Erythroblast (primary cell): ENCODE measurements around the gene POLRMT.

Experiments
- GATA1 ChIP-seq: IDR thresholded peaks from 2 replicates; pipeline ENCODE4 v1.6.1; 2011; ENCODE audit warnings: low read depth, mild to moderate bottlenecking, control low read depth, low read length, moderate library complexity
- POLR2A ChIP-seq: IDR thresholded peaks from 2 replicates; pipeline ENCODE4 v1.6.1; 2011; ENCODE audit warnings: mild to moderate bottlenecking, low read length

DNA sequence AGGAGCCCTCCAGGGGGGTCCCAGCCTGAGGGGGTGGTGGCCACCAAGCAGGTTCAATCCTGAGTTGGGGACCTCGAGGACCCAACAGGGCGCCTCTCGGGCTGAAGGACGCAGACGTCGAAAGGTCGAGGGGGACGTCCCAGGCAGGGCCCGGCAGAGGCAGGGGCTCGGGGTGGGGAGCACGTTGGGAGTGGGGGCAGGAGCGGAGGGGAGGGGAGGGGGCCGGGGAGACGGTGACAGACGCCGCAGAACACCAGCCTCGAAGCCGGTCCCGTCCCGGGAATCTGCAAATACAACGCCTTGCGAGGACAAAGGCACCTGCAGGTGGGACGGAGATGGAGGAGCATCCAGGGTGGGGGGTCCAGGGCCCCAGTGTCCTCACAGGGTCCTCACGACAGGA is 10.4 kb upstream of the POLRMT start:
- TF ChIP-seq POLR2A (no peak), GATA1 (no peak)
